Measurements from ENCODE around the gene TMEM182.

Gene TMEM182

GRCh38 chr2:102770506-102770905 lies 8.7 kb downstream of the TMEM182 start:
- Histone ChIP-seq H3K4me3 (ENCODE audit: low read length) (no peak overlapping the region), H3K9me3 (ENCODE audit: control insufficient read depth, low read depth, low read length) (no peaks in the 10 kb centered on the region), H3K36me3 (ENCODE audit: control insufficient read depth, low read depth, low read length) (no peaks in the 10 kb centered on the region), H3K4me1 (ENCODE audit: control insufficient read depth, low read depth, low read length) (no peaks in the 10 kb centered on the region), H3K27ac (ENCODE audit: low read length) (no peak overlapping the region), H3K27me3 (ENCODE audit: control insufficient read depth, insufficient read depth, low read length) (no peaks in the 10 kb centered on the region), H3K9ac (ENCODE audit: low read length) (no peak overlapping the region)

DNA sequence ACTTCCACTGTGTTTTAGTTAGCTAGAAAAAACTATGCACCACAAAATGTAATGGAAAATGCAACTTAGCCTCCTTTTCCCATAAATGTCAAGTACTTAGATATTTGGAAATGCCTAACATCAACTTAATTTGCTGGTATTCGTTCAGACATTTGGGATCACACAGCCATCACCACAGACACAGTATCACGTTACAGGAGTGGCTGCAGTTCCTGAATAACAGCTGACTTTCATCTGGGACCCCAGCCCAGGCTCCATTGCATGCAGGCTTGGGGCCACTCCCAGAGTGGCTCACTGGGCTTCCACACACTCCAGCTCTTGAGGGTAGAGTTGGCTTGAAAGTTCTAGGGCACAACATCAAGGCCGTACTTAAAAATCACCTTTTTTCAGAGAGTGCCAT lies 9.3 kb downstream of the TMEM182 start:
- Histone ChIP-seq H3K27me3 (ENCODE audit: control insufficient read depth, insufficient read depth, low read length) (no peaks in the 10 kb centered on the region), H3K36me3 (ENCODE audit: control insufficient read depth, low read depth, low read length) (no peaks in the 10 kb centered on the region), H3K4me1 (ENCODE audit: control insufficient read depth, low read depth, low read length) (no peaks in the 10 kb centered on the region), H3K9ac (ENCODE audit: low read length) (no peak overlapping the region), H3K27ac (ENCODE audit: low read length) (no peak overlapping the region), H3K4me3 (ENCODE audit: low read length) (no peak overlapping the region), H3K9me3 (ENCODE audit: control insufficient read depth, low read depth, low read length) (no peaks in the 10 kb centered on the region)

DNA sequence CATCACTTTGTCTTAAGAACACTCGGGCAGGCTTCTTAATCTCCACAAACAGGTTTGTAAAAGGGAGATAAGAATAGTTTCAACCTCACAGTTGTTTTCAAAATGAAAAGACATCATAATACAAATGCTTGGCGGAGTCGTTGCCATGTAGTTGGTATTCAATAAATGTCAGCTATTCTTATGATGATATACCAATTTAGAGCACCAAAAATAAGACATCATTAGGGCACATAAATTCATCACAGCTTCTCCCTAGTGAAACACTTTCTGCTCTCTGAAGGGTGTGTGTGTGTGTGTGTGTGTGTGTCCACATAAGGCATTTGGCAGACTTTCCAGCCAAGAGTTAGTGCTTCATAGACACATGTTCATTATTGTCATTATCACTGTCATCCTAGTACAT lies 10.8 kb downstream of the TMEM182 start:
- Histone ChIP-seq H3K9me3 (ENCODE audit: control insufficient read depth, low read depth, low read length) (no peaks in the 10 kb centered on the region), H3K9ac (ENCODE audit: low read length) (no peak overlapping the region), H3K36me3 (ENCODE audit: control insufficient read depth, low read depth, low read length) (no peaks in the 10 kb centered on the region), H3K27me3 (ENCODE audit: control insufficient read depth, insufficient read depth, low read length) (no peaks in the 10 kb centered on the region), H3K4me1 (ENCODE audit: control insufficient read depth, low read depth, low read length) (no peaks in the 10 kb centered on the region), H3K4me3 (ENCODE audit: low read length) (no peak overlapping the region), H3K27ac (ENCODE audit: low read length) (no peak overlapping the region)

DNA sequence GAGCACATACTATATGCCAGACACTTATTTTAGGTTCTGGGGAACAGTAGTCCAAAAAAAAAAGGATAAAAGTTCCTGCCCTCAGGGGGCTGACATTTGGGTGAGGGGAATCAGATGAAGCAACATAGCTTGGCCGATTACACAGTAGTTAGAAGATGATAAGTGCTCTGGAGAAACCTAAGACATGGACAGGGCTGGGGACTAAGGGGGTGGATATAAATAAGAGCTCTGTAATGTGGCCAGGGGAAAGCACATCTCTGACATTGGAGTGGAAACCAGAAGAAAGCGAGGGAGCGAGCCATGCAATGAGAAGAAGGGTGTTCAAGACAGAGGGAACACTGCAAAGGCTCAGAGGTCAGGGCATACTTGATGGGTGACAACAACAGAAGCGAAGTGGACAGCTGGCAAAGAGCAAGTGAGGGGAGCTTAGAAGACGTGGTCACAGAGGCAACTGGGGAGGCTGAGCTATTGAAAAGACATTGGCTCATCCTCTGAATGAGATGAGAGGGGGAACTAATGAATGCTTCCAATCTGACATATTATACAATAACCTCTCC lies 11.4 kb downstream of the TMEM182 start:
- Histone ChIP-seq H3K27me3 (ENCODE audit: control insufficient read depth, insufficient read depth, low read length) (no peaks in the 10 kb centered on the region), H3K4me1 (ENCODE audit: control insufficient read depth, low read depth, low read length) (no peaks in the 10 kb centered on the region), H3K9ac (ENCODE audit: low read length) (no peak overlapping the region), H3K4me3 (ENCODE audit: low read length) (no peak overlapping the region), H3K36me3 (ENCODE audit: control insufficient read depth, low read depth, low read length) (no peaks in the 10 kb centered on the region), H3K27ac (ENCODE audit: low read length) (no peak overlapping the region), H3K9me3 (ENCODE audit: control insufficient read depth, low read depth, low read length) (no peaks in the 10 kb centered on the region)

DNA sequence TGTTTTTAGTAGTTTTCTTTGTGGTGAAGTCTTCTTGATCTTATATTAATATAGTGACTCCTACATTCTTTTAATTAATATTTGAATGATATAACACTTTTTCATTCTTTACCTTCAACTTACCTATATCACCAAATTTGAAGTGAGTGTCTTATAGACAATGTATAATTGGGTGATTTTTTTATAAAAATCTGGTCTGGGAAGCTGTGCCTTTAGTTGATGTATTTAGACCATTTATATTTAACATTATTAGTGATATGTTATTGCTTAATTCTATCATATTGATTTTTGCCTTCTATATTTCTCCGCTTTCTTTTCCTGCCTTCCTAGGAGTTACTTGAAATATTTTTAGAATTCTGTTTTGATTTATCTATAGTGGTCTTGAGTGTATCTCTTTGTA lies 16.4 kb downstream of the TMEM182 start:
- peaks cover 6% of the 10 kb centered on the region for H3K4me1 ChIP-seq (ENCODE audit: control insufficient read depth, low read depth, low read length)
- no peaks in the 10 kb centered on the region for H3K9me3 ChIP-seq (ENCODE audit: control insufficient read depth, low read depth, low read length)
- H3K27ac ChIP-seq (ENCODE audit: low read length), result no peak overlapping the region
- no peaks in the 10 kb centered on the region for H3K27me3 ChIP-seq (ENCODE audit: control insufficient read depth, insufficient read depth, low read length)
- H3K4me3 ChIP-seq (ENCODE audit: low read length), result no peak overlapping the region
- no peak overlapping the region for H3K9ac ChIP-seq (ENCODE audit: low read length)
- H3K36me3 ChIP-seq (ENCODE audit: control insufficient read depth, low read depth, low read length), result no peaks in the 10 kb centered on the region

GRCh38 chr2:102780467-102780866 lies 18.6 kb downstream of the TMEM182 start:
- H3K4me3 ChIP-seq (ENCODE audit: low read length), result no peak overlapping the region
- peaks cover 7% of the 10 kb centered on the region for H3K4me1 ChIP-seq (ENCODE audit: control insufficient read depth, low read depth, low read length)
- no peaks in the 10 kb centered on the region for H3K9me3 ChIP-seq (ENCODE audit: control insufficient read depth, low read depth, low read length)
- H3K36me3 ChIP-seq (ENCODE audit: control insufficient read depth, low read depth, low read length), result no peaks in the 10 kb centered on the region
- no peak overlapping the region for H3K27ac ChIP-seq (ENCODE audit: low read length)
- no peaks in the 10 kb centered on the region for H3K27me3 ChIP-seq (ENCODE audit: control insufficient read depth, insufficient read depth, low read length)
- no peak overlapping the region for H3K9ac ChIP-seq (ENCODE audit: low read length)

GRCh38 chr2:102782187-102782586 lies 20.4 kb downstream of the TMEM182 start:
- H3K4me1 ChIP-seq (ENCODE audit: control insufficient read depth, low read depth, low read length), result peaks cover 7% of the 10 kb centered on the region
- no peak overlapping the region for H3K9ac ChIP-seq (ENCODE audit: low read length)
- no peaks in the 10 kb centered on the region for H3K36me3 ChIP-seq (ENCODE audit: control insufficient read depth, low read depth, low read length)
- H3K27ac ChIP-seq (ENCODE audit: low read length), result no peak overlapping the region
- no peaks in the 10 kb centered on the region for H3K27me3 ChIP-seq (ENCODE audit: control insufficient read depth, insufficient read depth, low read length)
- no peak overlapping the region for H3K4me3 ChIP-seq (ENCODE audit: low read length)
- H3K9me3 ChIP-seq (ENCODE audit: control insufficient read depth, low read depth, low read length), result no peaks in the 10 kb centered on the region

- Histone ChIP-seq H3K9ac (ENCODE audit: low read length) (no peak overlapping the region), H3K4me3 (ENCODE audit: low read length) (no peak overlapping the region), H3K27me3 (ENCODE audit: control insufficient read depth, insufficient read depth, low read length) (no peaks in the 10 kb centered on the region), H3K9me3 (ENCODE audit: control insufficient read depth, low read depth, low read length) (no peaks in the 10 kb centered on the region), H3K27ac (ENCODE audit: low read length) (no peak overlapping the region), H3K36me3 (ENCODE audit: control insufficient read depth, low read depth, low read length) (no peaks in the 10 kb centered on the region), H3K4me1 (ENCODE audit: control insufficient read depth, low read depth, low read length) (peaks cover 7% of the 10 kb centered on the region)
Measured at GRCh38 chr2:102782933-102783332, 21.1 kb downstream of the TMEM182 start.

DNA sequence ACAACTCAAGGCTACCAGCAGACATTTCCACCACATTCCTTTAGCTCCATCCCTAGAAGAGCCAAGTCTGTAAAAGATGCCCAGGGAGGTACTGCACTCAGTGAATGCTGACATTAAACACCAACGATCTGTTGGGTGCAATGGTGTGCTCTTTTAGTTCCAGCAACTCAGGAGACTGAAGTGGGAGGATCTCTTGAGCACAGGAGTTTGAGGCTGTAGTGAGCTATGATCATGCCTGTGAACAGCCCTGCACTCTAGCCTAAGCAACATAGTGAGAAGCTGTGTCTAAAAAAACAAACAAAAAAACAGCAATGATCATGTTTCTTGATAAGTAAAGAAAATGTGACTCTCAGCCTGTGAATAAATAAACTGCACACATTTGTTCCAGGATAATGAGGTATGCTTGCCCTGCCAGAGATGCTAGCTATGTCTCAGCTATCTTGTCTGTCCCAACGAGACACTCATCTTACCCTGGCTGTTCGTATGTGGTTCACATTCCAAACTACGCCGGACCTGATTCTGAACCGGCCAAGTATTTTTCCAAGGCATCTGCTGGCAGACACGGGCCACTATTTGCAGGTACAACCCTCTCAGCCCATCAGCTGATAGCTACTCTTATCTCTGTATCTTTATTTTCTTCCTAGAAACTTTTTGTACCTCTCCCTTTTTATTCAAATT lies 21.8 kb downstream of the TMEM182 start:
- Histone ChIP-seq H3K9me3 (ENCODE audit: control insufficient read depth, low read depth, low read length) (no peaks in the 10 kb centered on the region), H3K4me3 (ENCODE audit: low read length) (no peak overlapping the region), H3K27ac (ENCODE audit: low read length) (no peak overlapping the region), H3K9ac (ENCODE audit: low read length) (no peak overlapping the region), H3K4me1 (ENCODE audit: control insufficient read depth, low read depth, low read length) (peaks cover 7% of the 10 kb centered on the region), H3K36me3 (ENCODE audit: control insufficient read depth, low read depth, low read length) (no peaks in the 10 kb centered on the region), H3K27me3 (ENCODE audit: control insufficient read depth, insufficient read depth, low read length) (no peaks in the 10 kb centered on the region)

- no peak overlapping the region for H3K9ac ChIP-seq (ENCODE audit: low read length)
- peaks cover 10% of the 10 kb centered on the region for H3K4me1 ChIP-seq (ENCODE audit: control insufficient read depth, low read depth, low read length)
- no peak overlapping the region for H3K27ac ChIP-seq (ENCODE audit: low read length)
Measured at GRCh38 chr2:102784940-102785339, 23.1 kb downstream of the TMEM182 start.

GRCh38 chr2:102788216-102788884 lies 26.5 kb downstream of the TMEM182 start:
- Histone ChIP-seq H3K27me3 (ENCODE audit: control insufficient read depth, insufficient read depth, low read length) (no peaks in the 10 kb centered on the region), H3K27ac (ENCODE audit: low read length) (no peak overlapping the region), H3K9me3 (ENCODE audit: control insufficient read depth, low read depth, low read length) (no peaks in the 10 kb centered on the region), H3K4me3 (ENCODE audit: low read length) (no peak overlapping the region), H3K36me3 (ENCODE audit: control insufficient read depth, low read depth, low read length) (no peaks in the 10 kb centered on the region), H3K4me1 (ENCODE audit: control insufficient read depth, low read depth, low read length) (peaks cover 3% of the 10 kb centered on the region), H3K9ac (ENCODE audit: low read length) (no peak overlapping the region)

More at GRCh38 chr2:102784940-102785339, 23.1 kb downstream of the TMEM182 start:
- Histone ChIP-seq H3K27me3 (ENCODE audit: control insufficient read depth, insufficient read depth, low read length) (no peaks in the 10 kb centered on the region), H3K4me3 (ENCODE audit: low read length) (no peak overlapping the region), H3K9me3 (ENCODE audit: control insufficient read depth, low read depth, low read length) (no peaks in the 10 kb centered on the region), H3K36me3 (ENCODE audit: control insufficient read depth, low read depth, low read length) (no peaks in the 10 kb centered on the region)

- H3K36me3 ChIP-seq (ENCODE audit: control insufficient read depth, low read depth, low read length), result no peaks in the 10 kb centered on the region
- H3K9ac ChIP-seq (ENCODE audit: low read length), result no peak overlapping the region
- peaks cover 3% of the 10 kb centered on the region for H3K4me1 ChIP-seq (ENCODE audit: control insufficient read depth, low read depth, low read length)
- no peaks in the 10 kb centered on the region for H3K9me3 ChIP-seq (ENCODE audit: control insufficient read depth, low read depth, low read length)
- H3K27ac ChIP-seq (ENCODE audit: low read length), result no peak overlapping the region
- no peak overlapping the region for H3K4me3 ChIP-seq (ENCODE audit: low read length)
- no peaks in the 10 kb centered on the region for H3K27me3 ChIP-seq (ENCODE audit: control insufficient read depth, insufficient read depth, low read length)
Measured at GRCh38 chr2:102788885-102789260, 27.0 kb downstream of the TMEM182 start.

Measured in iPS-18a (cell line).